Endothelial cell of umbilical vein (primary cell): ENCODE results near the gene PHLPP1. TPM values are rescaled to one million over a fixed set of nuclear protein-coding genes. Genes with fewer than 3 reads are reported as not detected.

Source experiments
- BruUV-seq: library from RNA; stranded (reverse); fragments of 400-500 nt; replicated peaks from 2 replicates; lab custom pipeline; 2021; lab: Mats Ljungman, UMichigan
- CTCF ChIA-PET: fragments of 300-600, 350-600 bp; sonication (Branson Sonifier 250); formaldehyde crosslinking; loops from one replicate; lab custom pipeline; 2021; ENCODE audit warnings: antibody characterized with exemption, inconsistent platforms; lab: Charles Lee
- POLR2A ChIA-PET: fragments of 300-600, 350-600 bp; sonication (Branson Sonifier 250); formaldehyde crosslinking; loops from one replicate; lab custom pipeline; 2021; ENCODE audit warnings: antibody characterized with exemption, inconsistent platforms; lab: Charles Lee
- DNase-seq: peaks from one replicate; pipeline ENCODE4 v3.0.0-alpha.2; 2011; ENCODE audit warnings: low read depth, low spot score
- FAIRE-seq: peaks from 2 replicates; lab custom pipeline; 2011; peaks lifted over from hg19 to GRCh38; lab: Jason Lieb, UNC
- H2AFZ ChIP-seq: 2 replicates; pipeline ENCODE4 v1.6.0; 2012; ENCODE audit warnings: low read depth, low read length, control low read depth, inconsistent platforms
- H3K27ac ChIP-seq: 2 replicates; pipeline ENCODE4 v1.5.1; 2011; ENCODE audit warnings: low read depth, mild to moderate bottlenecking, control low read depth, low read length, moderate library complexity; ENCODE audit not compliant: insufficient read depth
- H3K27me3 ChIP-seq, 2 experiments: 2 replicates each; pipeline versions ENCODE4 v1.6.0 to v1.6.1; 2011; ENCODE audit warnings: low read length in 2 of 2, mixed read lengths in 1 of 2; ENCODE audit not compliant: control insufficient read depth in 2 of 2, insufficient read depth in 2 of 2
- H3K36me3 ChIP-seq, 2 experiments: 2 replicates in 1 of 2; 3 replicates in 1 of 2; pipeline ENCODE4 v1.5.1; 2011; ENCODE audit warnings: low read length in 2 of 2, mild to moderate bottlenecking in 1 of 2, moderate library complexity in 1 of 2; ENCODE audit not compliant: control insufficient read depth in 2 of 2, insufficient read depth in 2 of 2; ENCODE audit errors: extremely low read depth in 1 of 2
- H3K4me1 ChIP-seq: 3 replicates; pipeline ENCODE4 v1.5.1; 2011; ENCODE audit warnings: mild to moderate bottlenecking, low read length; ENCODE audit not compliant: control insufficient read depth, insufficient read depth; ENCODE audit errors: extremely low read depth
- H3K4me2 ChIP-seq: 2 replicates; pipeline ENCODE4 v1.6.1; 2011; ENCODE audit warnings: low read length, control low read depth, mixed read lengths; ENCODE audit not compliant: insufficient read depth
- H3K4me3 ChIP-seq, 3 experiments: fragments of 200-600 bp in 1 of 3; sonication (generic), shearing (Covaris generic) in 1 of 3; replicated peaks in 1 of 3; 2 replicates each; pipeline ENCODE4 v1.5.1; 2011 to 2016; ENCODE audit warnings: control low read depth in 3 of 3, low read length in 3 of 3, mild to moderate bottlenecking in 2 of 3, inconsistent platforms in 1 of 3, low read depth in 1 of 3, moderate library complexity in 1 of 3; ENCODE audit not compliant: insufficient read depth in 1 of 3
- H3K79me2 ChIP-seq: 2 replicates; pipeline ENCODE4 v1.6.0; 2012; ENCODE audit warnings: low read length, inconsistent platforms; ENCODE audit not compliant: control insufficient read depth, insufficient read depth
- H3K9ac ChIP-seq: replicated peaks from 2 replicates; pipeline ENCODE3; 2011; ENCODE audit warnings: low read length, control low read depth; ENCODE audit not compliant: insufficient read depth; ENCODE audit errors: extremely low read depth
- H3K9me1 ChIP-seq: replicated peaks from 3 replicates; pipeline ENCODE4 v1.6.0; 2011; ENCODE audit warnings: mild to moderate bottlenecking, low read length; ENCODE audit not compliant: control insufficient read depth, insufficient read depth; ENCODE audit errors: extremely low read depth
- H3K9me3 ChIP-seq: replicated peaks from 2 replicates; pipeline ENCODE4 v1.5.1; 2012; ENCODE audit warnings: low read length, inconsistent platforms; ENCODE audit not compliant: control insufficient read depth, insufficient read depth
- H4K20me1 ChIP-seq: replicated peaks from 2 replicates; pipeline ENCODE3; 2011; ENCODE audit warnings: mild to moderate bottlenecking, low read length; ENCODE audit not compliant: control insufficient read depth, insufficient read depth; ENCODE audit errors: extremely low read depth
- EZH2 ChIP-seq: IDR thresholded peaks from 2 replicates; pipeline ENCODE4 v1.6.1; 2012; ENCODE audit warnings: borderline replicate concordance, low read depth, mild to moderate bottlenecking, moderate library complexity, low read length, inconsistent platforms; ENCODE audit not compliant: severe bottlenecking
- FOS ChIP-seq: IDR thresholded peaks from 2 replicates; pipeline ENCODE4 v1.6.1; 2011; ENCODE audit warnings: mild to moderate bottlenecking, low read length, moderate library complexity, borderline replicate concordance; ENCODE audit not compliant: insufficient read depth
- GATA2 ChIP-seq: IDR thresholded peaks from 2 replicates; pipeline ENCODE4 v1.7.0; 2011; ENCODE audit warnings: low read depth, mild to moderate bottlenecking, moderate library complexity, mixed read lengths, low read length; ENCODE audit not compliant: insufficient read length, insufficient read depth
- JUN ChIP-seq: IDR thresholded peaks from 2 replicates; pipeline ENCODE4 v1.6.1; 2011; ENCODE audit warnings: borderline replicate concordance, low read depth; ENCODE audit not compliant: insufficient read length, insufficient read depth
- MYC ChIP-seq: IDR thresholded peaks from one replicate; pipeline ENCODE4 v1.6.1; 2011; ENCODE audit warnings: mild to moderate bottlenecking, low read depth, low read length
- POLR2A ChIP-seq: IDR thresholded peaks from 2 replicates; pipeline ENCODE4 v1.6.1; 2012; ENCODE audit warnings: low read depth, mild to moderate bottlenecking, control low read depth, low read length
- POLR2AphosphoS5 ChIP-seq: IDR thresholded peaks from 2 replicates; pipeline ENCODE4 v1.6.1; 2012; ENCODE audit warnings: low read depth, mild to moderate bottlenecking, control low read depth, low read length, moderate library complexity; ENCODE audit not compliant: insufficient read depth
- dilution Hi-C: fragments of 300-500 bp; cut with MboI; formaldehyde crosslinking; loops from one replicate; pipeline ENCODE4 v1.15.0; 2019; ENCODE audit warnings: low sequenced_read_pairs; ENCODE audit not compliant: extremely low pct_ligation_motif_present
- intact Hi-C: fragments of 100-400 bp; cut with micrococcal nuclease; formaldehyde crosslinking; loops from one replicate; pipeline ENCODE4 v1.10.0; 2022
- polyA plus RNA-seq, 4 experiments: library from polyadenylated mRNA; depleted of rRNA in 3 of 4; stranded (reverse) in 3 of 4; unstranded in 1 of 4; fragments of >200 nt; gene quantifications; 2 replicates each; pipeline versions ENCODE4 v1.2.1 to v1.2.3, GENCODE V29; 2011 to 2012; ENCODE audit warnings: missing spikeins in 1 of 4
- total RNA-seq: library from RNA; stranded (reverse); gene quantifications from 2 replicates; pipeline ENCODE4 v1.2.3, GENCODE V29; 2021
- TF ChIP-seq, protein P1 (sequence below), 2 donors: IDR thresholded peaks; 1 replicate in 1 of 2; 2 replicates in 1 of 2; pipeline ENCODE4 v1.5.1; 2011; ENCODE audit warnings: low read length in 2 of 2, mild to moderate bottlenecking in 2 of 2, moderate library complexity in 2 of 2, control low read depth in 1 of 2, inconsistent platforms in 1 of 2, low read depth in 1 of 2; ENCODE audit not compliant: insufficient read depth in 1 of 2; ENCODE audit errors: extremely low read depth in 1 of 2
- TF ChIP-seq, protein P2 (sequence below): IDR thresholded peaks from 2 replicates; pipeline ENCODE4 v1.6.1; 2011; ENCODE audit not compliant: insufficient read depth, insufficient read length

Gene PHLPP1
- total and polyA plus RNA-seq, 2 donors (not counting 3 experiments of a cell fraction or from before 2014, with no cell fraction given), result 4.0 to 10.8 TPM

DNA sequence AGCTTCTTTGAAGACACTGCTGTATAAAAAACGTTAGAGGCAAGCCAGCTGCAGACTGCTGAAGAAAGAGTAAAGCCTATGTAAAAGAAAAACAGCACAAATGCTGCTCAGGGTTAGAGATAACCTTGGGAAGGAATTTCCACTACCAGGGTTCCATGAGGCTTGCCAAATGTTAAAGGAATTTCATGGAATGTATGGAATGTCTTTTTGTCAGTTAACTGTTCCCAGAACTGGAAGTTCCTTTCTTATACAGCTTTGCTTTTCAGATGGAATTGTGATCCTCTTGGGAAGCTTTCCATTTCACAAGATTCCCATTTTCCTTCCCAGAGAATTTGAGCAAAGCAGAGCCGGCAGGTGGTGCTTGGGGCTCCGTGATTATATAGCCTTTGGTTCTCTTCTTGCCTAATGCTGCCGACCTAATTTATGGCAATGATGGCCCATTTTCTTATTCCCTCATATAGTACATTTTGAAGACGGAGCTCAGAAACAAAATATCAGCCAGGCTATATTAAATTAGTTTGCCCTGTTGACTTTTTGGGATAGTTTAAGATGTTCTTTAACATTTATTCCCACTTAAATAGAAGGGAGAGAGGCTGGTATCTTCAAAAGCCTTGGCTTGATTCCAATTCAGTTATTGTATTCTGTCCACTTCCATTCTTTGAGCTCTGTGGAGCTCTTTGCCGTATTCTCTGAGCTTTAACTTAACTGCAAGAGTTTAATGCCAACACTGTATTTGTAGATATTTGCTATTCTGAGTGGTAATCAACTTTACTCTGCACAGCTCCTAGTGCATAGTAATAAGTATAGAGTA is 162.3 kb downstream of the PHLPP1 start:
- Histone ChIP-seq H3K9me3 (no peaks in the 10 kb centered on the region), H4K20me1 (no peaks in the 10 kb centered on the region), H3K4me2 (peak overlapping the region; percentile 95), H3K27me3 (no peaks in the 10 kb centered on the region), H3K9me1 (no peaks in the 10 kb centered on the region), H3K79me2 (no peaks in the 10 kb centered on the region), H3K27ac (peak overlapping the region; percentile 96), H3K4me1 (peaks cover 48% of the 10 kb centered on the region), H3K36me3 (no peaks in the 10 kb centered on the region), H2AFZ (peak overlapping the region; percentile 68), H3K9ac (peak overlapping the region; percentile 81), H3K4me3 (peak overlapping the region in 2 of 3 experiments; percentile 8 to 57)
- POLR2A ChIA-PET, result interaction anchor here (0.6 to 1.4 kb wide), 4 partner anchors 16 to 163 kb away, joined by 3 to 6 read pairs (median 4); no protein-coding TSS in a partner anchor
- CTCF ChIA-PET, result interaction anchor here (0.6 to 3.2 kb wide), 25 partner anchors 8 to 239 kb away, joined by 3 to 55 read pairs (median 5); partner anchors contain the start of gene PHLPP1
- intact Hi-C loops (loop anchor here (2.0 to 10.0 kb wide), 4 partner anchors 19 to 423 kb away; partner anchors contain the start of gene PHLPP1), dilution Hi-C loops (no loop called here)
- DNase-seq (peak; percentile 90), FAIRE-seq (peak; percentile 76)
- BruUV-seq, result TSS peak; percentile 64
- TF ChIP-seq POLR2A (peak; percentile 47), FOS (no peak), GATA2 (no peak), POLR2AphosphoS5 (peak; percentile 65), EZH2 (no peak), JUN (peak; percentile 41), MYC (no peak)
- TF ChIP-seq, protein P1, sequence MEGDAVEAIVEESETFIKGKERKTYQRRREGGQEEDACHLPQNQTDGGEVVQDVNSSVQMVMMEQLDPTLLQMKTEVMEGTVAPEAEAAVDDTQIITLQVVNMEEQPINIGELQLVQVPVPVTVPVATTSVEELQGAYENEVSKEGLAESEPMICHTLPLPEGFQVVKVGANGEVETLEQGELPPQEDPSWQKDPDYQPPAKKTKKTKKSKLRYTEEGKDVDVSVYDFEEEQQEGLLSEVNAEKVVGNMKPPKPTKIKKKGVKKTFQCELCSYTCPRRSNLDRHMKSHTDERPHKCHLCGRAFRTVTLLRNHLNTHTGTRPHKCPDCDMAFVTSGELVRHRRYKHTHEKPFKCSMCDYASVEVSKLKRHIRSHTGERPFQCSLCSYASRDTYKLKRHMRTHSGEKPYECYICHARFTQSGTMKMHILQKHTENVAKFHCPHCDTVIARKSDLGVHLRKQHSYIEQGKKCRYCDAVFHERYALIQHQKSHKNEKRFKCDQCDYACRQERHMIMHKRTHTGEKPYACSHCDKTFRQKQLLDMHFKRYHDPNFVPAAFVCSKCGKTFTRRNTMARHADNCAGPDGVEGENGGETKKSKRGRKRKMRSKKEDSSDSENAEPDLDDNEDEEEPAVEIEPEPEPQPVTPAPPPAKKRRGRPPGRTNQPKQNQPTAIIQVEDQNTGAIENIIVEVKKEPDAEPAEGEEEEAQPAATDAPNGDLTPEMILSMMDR (IDR thresholded peaks at IDR 0.05; ENCODE audit: extremely low read depth in 1 of 2, insufficient read depth in 1 of 2, low read depth in 1 of 2, low read length in 2 of 2), result peak in 1 of 2 donors; percentile 19
- TF ChIP-seq, protein P2, sequence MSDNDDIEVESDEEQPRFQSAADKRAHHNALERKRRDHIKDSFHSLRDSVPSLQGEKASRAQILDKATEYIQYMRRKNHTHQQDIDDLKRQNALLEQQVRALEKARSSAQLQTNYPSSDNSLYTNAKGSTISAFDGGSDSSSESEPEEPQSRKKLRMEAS, result no peak
